Measurements from ENCODE around the gene CP.
"Not testable (repeated sequence)": the region's sequence is repeated elsewhere in the genome, so short reads cannot be mapped to it uniquely, and the experiment has no call there.

Gene CP

GRCh38 chr3:149221783-149222517, at the start of gene CP:
Gene CP (minus strand): TSS chr3:149221829. CDS start chr3:149221792, 37 bp downstream.
- no peak for DNase-seq

- DNase-seq: no peak
Observed at GRCh38 chr3:149270180-149270579, 48.6 kb upstream of the CP start.

- no peak for DNase-seq
Observed at GRCh38 chr3:149269687-149270086, 48.1 kb upstream of the CP start.

- no peak for DNase-seq
Observed at GRCh38 chr3:149267565-149267964, 45.9 kb upstream of the CP start.

- DNase-seq: no peak
Observed at GRCh38 chr3:149266736-149267135, 45.1 kb upstream of the CP start.

GRCh38 chr3:149263856-149264255, 42.2 kb upstream of the CP start:
- no peak for DNase-seq

- DNase-seq: no peak
Observed at GRCh38 chr3:149258714-149259113, 37.1 kb upstream of the CP start.

- no peak for DNase-seq
Observed at GRCh38 chr3:149258298-149258697, 36.7 kb upstream of the CP start.

GRCh38 chr3:149252272-149252671, 30.6 kb upstream of the CP start:
- DNase-seq: no peak

- no peak for DNase-seq
Observed at GRCh38 chr3:149251186-149251585, 29.6 kb upstream of the CP start.

- DNase-seq: peak; percentile 15
Observed at GRCh38 chr3:149247929-149248691, 26.5 kb upstream of the CP start.

GRCh38 chr3:149247008-149247710, 25.5 kb upstream of the CP start:
- peak; percentile 9 for DNase-seq

- DNase-seq: peak; percentile 1
Observed at GRCh38 chr3:149245738-149246451, 24.3 kb upstream of the CP start.

GRCh38 chr3:149243540-149243939, 21.9 kb upstream of the CP start:
- DNase-seq: no peak

GRCh38 chr3:149239357-149239936, 17.8 kb upstream of the CP start:
- no peak for DNase-seq

- not testable (repeated sequence) for DNase-seq
Observed at GRCh38 chr3:149238268-149238667, 16.6 kb upstream of the CP start.

- peak; percentile 3 for DNase-seq
Observed at GRCh38 chr3:149235599-149236424, 14.2 kb upstream of the CP start.

GRCh38 chr3:149234671-149235245, 13.1 kb upstream of the CP start:
- DNase-seq: no peak

- no peak for DNase-seq
Observed at GRCh38 chr3:149233323-149233722, 11.7 kb upstream of the CP start.

GRCh38 chr3:149231871-149232270, 10.2 kb upstream of the CP start:
- no peak for DNase-seq

GRCh38 chr3:149227591-149228268, 6.1 kb upstream of the CP start:
- DNase-seq: no peak
